Chondrocyte (in vitro differentiated cells): Measurements from ENCODE around the gene MACROD2. TPM values are rescaled to one million over a fixed set of nuclear protein-coding genes. Genes with fewer than 3 reads are reported as not detected.

ENCODE experiments used
- DNase-seq: peaks from one replicate; pipeline ENCODE4 v3.0.0; 2021; ENCODE audit warnings: mixed read lengths, low spot score
- H3K27ac Mint-ChIP-seq: one replicate; pipeline ENCODE4 v1.8.0; 2021; ENCODE audit warnings: mild to moderate bottlenecking, moderate library complexity, mixed read lengths; ENCODE audit not compliant: unreplicated experiment
- H3K27me3 Mint-ChIP-seq: 2 replicates; pipeline ENCODE4 v1.8.0; 2021; ENCODE audit warnings: low read depth, mixed read lengths
- H3K36me3 Mint-ChIP-seq: 2 replicates; pipeline ENCODE4 v1.8.0; 2021; ENCODE audit warnings: low read depth, mixed read lengths
- H3K4me1 Mint-ChIP-seq: 2 replicates; pipeline ENCODE4 v1.8.0; 2021; ENCODE audit warnings: low read depth, mild to moderate bottlenecking, mixed read lengths
- H3K4me3 Mint-ChIP-seq: one replicate; pipeline ENCODE4 v1.8.0; 2021; ENCODE audit warnings: mild to moderate bottlenecking, moderate library complexity, mixed read lengths; ENCODE audit not compliant: unreplicated experiment
- H3K9me3 Mint-ChIP-seq: 2 replicates; pipeline ENCODE4 v1.8.0; 2021; ENCODE audit warnings: low read depth, mixed read lengths
- total RNA-seq: library from RNA; stranded (reverse); gene quantifications from 3 replicates; pipeline ENCODE4 v1.2.1, GENCODE V29; 2021
- TF ChIP-seq, protein P1 (sequence below): fragments of 200-600 bp; sonication (generic); IDR thresholded peaks from 2 replicates; pipeline ENCODE4 v1.5.0; 2021; ENCODE audit warnings: antibody characterized with exemption, mild to moderate bottlenecking, moderate library complexity

The MACROD2 gene
- total RNA-seq, 1 donor from 2014 or later = 3.2 TPM

DNA sequence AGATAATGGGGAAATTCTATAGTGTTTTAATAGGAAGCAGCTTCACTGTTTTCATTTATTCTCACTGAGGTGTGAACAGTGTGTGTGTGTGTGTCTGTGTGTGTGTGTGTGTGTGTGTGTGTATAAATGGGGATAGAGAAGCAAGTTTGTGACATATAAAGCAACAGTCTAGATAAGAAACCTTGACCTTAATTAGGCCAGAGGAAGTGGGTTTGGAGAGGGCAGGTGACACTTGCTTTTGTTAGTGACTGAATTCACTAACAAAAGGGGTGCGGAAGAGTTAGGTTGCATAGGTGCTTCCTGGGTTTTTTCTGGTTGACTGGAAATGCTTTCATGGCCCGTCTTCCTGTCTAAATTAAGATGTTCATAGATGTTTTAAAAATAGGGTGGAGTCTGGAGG is 857.8 kb downstream of the MACROD2 start:
- Mint-ChIP-seq H3K36me3 (no peaks in the 10 kb centered on the region), H3K27me3 (peaks cover 3% of the 10 kb centered on the region), H3K27ac (no peak overlapping the region), H3K4me3 (no peak overlapping the region), H3K9me3 (no peaks in the 10 kb centered on the region), H3K4me1 (no peaks in the 10 kb centered on the region)
- no peak for DNase-seq
- TF ChIP-seq, protein P1, sequence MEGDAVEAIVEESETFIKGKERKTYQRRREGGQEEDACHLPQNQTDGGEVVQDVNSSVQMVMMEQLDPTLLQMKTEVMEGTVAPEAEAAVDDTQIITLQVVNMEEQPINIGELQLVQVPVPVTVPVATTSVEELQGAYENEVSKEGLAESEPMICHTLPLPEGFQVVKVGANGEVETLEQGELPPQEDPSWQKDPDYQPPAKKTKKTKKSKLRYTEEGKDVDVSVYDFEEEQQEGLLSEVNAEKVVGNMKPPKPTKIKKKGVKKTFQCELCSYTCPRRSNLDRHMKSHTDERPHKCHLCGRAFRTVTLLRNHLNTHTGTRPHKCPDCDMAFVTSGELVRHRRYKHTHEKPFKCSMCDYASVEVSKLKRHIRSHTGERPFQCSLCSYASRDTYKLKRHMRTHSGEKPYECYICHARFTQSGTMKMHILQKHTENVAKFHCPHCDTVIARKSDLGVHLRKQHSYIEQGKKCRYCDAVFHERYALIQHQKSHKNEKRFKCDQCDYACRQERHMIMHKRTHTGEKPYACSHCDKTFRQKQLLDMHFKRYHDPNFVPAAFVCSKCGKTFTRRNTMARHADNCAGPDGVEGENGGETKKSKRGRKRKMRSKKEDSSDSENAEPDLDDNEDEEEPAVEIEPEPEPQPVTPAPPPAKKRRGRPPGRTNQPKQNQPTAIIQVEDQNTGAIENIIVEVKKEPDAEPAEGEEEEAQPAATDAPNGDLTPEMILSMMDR = no peak

DNA sequence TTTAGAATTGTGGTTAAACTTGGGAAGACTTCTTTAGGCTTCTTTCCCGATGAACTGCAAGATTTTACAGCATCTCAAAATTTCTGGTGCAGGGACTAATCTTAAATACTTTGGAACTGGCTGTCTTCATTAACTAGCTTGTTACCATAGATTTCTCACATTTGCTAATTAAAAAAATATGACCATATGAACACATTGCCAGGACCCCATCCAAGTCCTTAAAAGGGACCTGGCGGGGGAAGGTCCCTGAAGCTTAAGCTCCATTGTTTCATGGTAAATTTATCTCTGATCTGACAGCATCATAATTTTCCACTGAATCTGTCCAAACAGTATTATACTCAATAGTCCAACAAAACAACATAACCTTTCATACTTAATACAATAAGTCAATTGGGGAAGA is 859.9 kb downstream of the MACROD2 start:
- TF ChIP-seq, protein P1 = no peak
- no peaks in the 10 kb centered on the region for H3K36me3 Mint-ChIP-seq
- no peaks in the 10 kb centered on the region for H3K4me1 Mint-ChIP-seq

DNA sequence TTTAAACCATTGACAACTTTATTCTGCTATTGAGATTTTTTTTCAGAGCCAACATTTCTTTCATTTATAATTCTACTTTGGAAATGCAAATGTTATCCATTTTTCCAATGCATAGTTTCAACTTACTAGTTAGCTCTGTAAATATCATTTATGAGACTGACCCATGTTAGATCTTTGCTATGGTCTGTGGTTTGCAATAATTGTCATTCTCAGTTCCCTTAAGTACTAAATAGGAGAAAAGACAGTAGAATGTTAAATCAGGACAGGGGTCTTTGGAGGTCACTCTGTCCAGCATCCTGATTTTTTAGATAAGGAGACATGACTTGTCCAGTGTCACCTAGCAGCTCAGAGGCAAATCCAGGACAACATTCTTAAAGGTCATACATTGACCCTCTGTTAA is 864.3 kb downstream of the MACROD2 start:
- peaks cover 3% of the 10 kb centered on the region for H3K27me3 Mint-ChIP-seq
- peaks cover 3% of the 10 kb centered on the region for H3K9me3 Mint-ChIP-seq
- H3K27ac Mint-ChIP-seq = no peak overlapping the region
- DNase-seq = no peak
- H3K4me3 Mint-ChIP-seq = no peak overlapping the region
- no peaks in the 10 kb centered on the region for H3K36me3 Mint-ChIP-seq
- H3K4me1 Mint-ChIP-seq = no peaks in the 10 kb centered on the region
- TF ChIP-seq, protein P1 = no peak

More for the DNA sequence above, 859.9 kb downstream of the MACROD2 start:
- Mint-ChIP-seq H3K27me3 (peaks cover 3% of the 10 kb centered on the region), H3K27ac (no peak overlapping the region), H3K4me3 (no peak overlapping the region), H3K9me3 (no peaks in the 10 kb centered on the region)
- DNase-seq = no peak

DNA sequence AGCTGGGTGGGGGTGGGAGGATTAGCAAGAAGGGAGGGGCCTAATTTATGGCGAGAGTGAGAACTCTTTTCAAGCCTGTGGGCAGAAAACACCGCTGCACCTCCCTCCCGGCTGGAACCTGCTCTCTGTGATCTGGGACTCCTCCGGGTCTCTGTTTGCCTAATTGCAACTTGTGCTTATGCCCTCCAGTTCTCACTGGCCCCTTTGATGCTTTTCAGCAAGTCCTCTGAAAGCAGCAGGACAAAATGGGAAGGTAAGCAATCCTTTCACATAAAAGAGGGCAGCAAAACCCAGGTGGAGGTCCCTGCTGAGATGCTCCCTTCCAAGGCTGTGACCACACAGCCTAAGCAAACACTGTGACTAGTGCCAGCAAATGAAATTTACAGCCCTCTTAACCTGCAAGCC is 865.1 kb downstream of the MACROD2 start:
- H3K27me3 Mint-ChIP-seq = peaks cover 3% of the 10 kb centered on the region
- H3K27ac Mint-ChIP-seq = no peak overlapping the region
- peaks cover 3% of the 10 kb centered on the region for H3K9me3 Mint-ChIP-seq
- no peaks in the 10 kb centered on the region for H3K4me1 Mint-ChIP-seq
- TF ChIP-seq, protein P1 = no peak
- no peak overlapping the region for H3K4me3 Mint-ChIP-seq
- DNase-seq = no peak
- no peaks in the 10 kb centered on the region for H3K36me3 Mint-ChIP-seq

DNA sequence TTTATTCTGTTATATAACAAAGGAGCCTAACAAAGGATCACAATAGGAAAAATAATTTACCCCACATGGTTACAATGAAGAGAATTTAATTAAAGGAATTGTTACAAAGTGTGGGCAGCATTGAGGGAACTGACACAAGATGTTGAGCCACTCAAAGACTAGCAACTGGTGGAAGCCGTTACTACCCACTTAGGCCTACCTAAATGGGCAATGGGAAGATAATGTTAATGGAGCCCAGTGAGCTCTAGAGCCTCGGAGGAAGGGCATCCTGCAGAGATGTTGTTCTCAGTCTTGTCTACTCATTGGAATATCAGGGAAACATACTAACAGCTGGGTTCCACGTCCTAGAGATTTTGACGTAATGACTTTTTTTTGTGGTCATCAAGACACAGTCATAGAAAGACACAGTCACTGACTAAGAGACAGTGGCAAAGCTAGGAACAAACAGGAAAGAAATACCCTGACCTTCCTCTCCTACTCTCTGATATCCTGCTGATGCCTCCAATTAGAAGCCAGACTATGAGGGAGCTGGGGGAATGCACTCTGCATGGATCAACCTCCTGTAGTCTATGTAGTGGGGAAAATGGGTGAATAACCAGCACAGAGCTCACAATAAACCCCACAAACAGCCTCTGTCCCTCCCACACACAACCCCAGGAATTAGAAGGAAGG is 865.8 kb downstream of the MACROD2 start:
- H3K27ac Mint-ChIP-seq = no peak overlapping the region
- no peaks in the 10 kb centered on the region for H3K36me3 Mint-ChIP-seq
- H3K27me3 Mint-ChIP-seq = peaks cover 3% of the 10 kb centered on the region
- TF ChIP-seq, protein P1 = no peak
- peaks cover 3% of the 10 kb centered on the region for H3K9me3 Mint-ChIP-seq
- no peaks in the 10 kb centered on the region for H3K4me1 Mint-ChIP-seq
- H3K4me3 Mint-ChIP-seq = no peak overlapping the region
- no peak for DNase-seq
